HepG2 (cell line): ENCODE data around the gene ZKSCAN1. TPM values are rescaled to one million over a fixed set of nuclear protein-coding genes. Genes with fewer than 3 reads are reported as not detected.

Experiments
- DPF2 ChIP-seq: sonication (generic); formaldehyde crosslinking; IDR thresholded peaks from 2 replicates; pipeline ENCODE4 v1.4.0; 2020; ENCODE audit warnings: mild to moderate bottlenecking, low read depth, missing genetic modification reagents, borderline replicate concordance
- ERF ChIP-seq: IDR thresholded peaks from 2 replicates; pipeline ENCODE4 v1.6.1; 2018; ENCODE audit warnings: missing biosample characterization, missing genetic modification reagents
- FOSL1 ChIP-seq: sonication (generic); formaldehyde crosslinking; IDR thresholded peaks from 2 replicates; pipeline ENCODE4 v1.9.0; 2021; ENCODE audit warnings: missing genetic modification reagents, borderline replicate concordance
- HDAC1 ChIP-seq: sonication (generic); formaldehyde crosslinking; IDR thresholded peaks from 2 replicates; pipeline ENCODE4 v1.5.1; 2020; ENCODE audit warnings: mild to moderate bottlenecking, missing genetic modification reagents
- HOXA9 ChIP-seq: sonication (generic); formaldehyde crosslinking; IDR thresholded peaks from 2 replicates; pipeline ENCODE4 v1.8.1; 2022; ENCODE audit warnings: missing genetic modification reagents, mild to moderate bottlenecking, moderate library complexity, borderline replicate concordance
- IRF2 ChIP-seq: IDR thresholded peaks from 2 replicates; pipeline ENCODE4 v1.6.1; 2018; ENCODE audit warnings: missing genetic modification reagents, missing compliant biosample characterization
- KDM4B ChIP-seq: sonication (generic); formaldehyde crosslinking; IDR thresholded peaks from 2 replicates; pipeline ENCODE4 v1.4.0; 2020; ENCODE audit warnings: missing genetic modification reagents
- KLF6 ChIP-seq: IDR thresholded peaks from 2 replicates; pipeline ENCODE4 v1.8.0; 2016; ENCODE audit warnings: missing biosample characterization, missing genetic modification reagents
- NR0B2 ChIP-seq: sonication (generic); formaldehyde crosslinking; IDR thresholded peaks from 2 replicates; pipeline ENCODE4 v1.4.0; 2020; ENCODE audit warnings: mild to moderate bottlenecking, missing genetic modification reagents
- PBX2 ChIP-seq: IDR thresholded peaks from 2 replicates; pipeline ENCODE4 v1.6.1; 2016; ENCODE audit warnings: control low read depth
- POLR2G ChIP-seq: fragments of 200-400 bp; formaldehyde crosslinking; IDR thresholded peaks from 2 replicates; pipeline ENCODE4 v1.6.1; 2018; ENCODE audit warnings: mild to moderate bottlenecking, low read depth, low read length, moderate library complexity
- SPEN ChIP-seq: sonication (generic); formaldehyde crosslinking; IDR thresholded peaks from 2 replicates; pipeline ENCODE4 v1.5.1; 2020; ENCODE audit warnings: low read depth, mild to moderate bottlenecking, missing genetic modification reagents
- TCF7 ChIP-seq: sonication (generic); IDR thresholded peaks from 2 replicates; pipeline ENCODE4 v1.6.1; 2016; ENCODE audit warnings: antibody characterized with exemption, low read depth
- THAP11 ChIP-seq: IDR thresholded peaks from 2 replicates; pipeline ENCODE4 v1.6.1; 2016; ENCODE audit warnings: missing biosample characterization, missing genetic modification reagents
- UBTF ChIP-seq: sonication (generic); formaldehyde crosslinking; IDR thresholded peaks from 2 replicates; pipeline ENCODE4 v1.4.0; 2020; ENCODE audit warnings: mild to moderate bottlenecking, missing genetic modification reagents
- WIZ ChIP-seq: sonication (generic); formaldehyde crosslinking; IDR thresholded peaks from 2 replicates; pipeline ENCODE4 v1.5.1; 2020; ENCODE audit warnings: mild to moderate bottlenecking, missing genetic modification reagents
- ZFP90 ChIP-seq: sonication (generic); formaldehyde crosslinking; IDR thresholded peaks from 2 replicates; pipeline ENCODE4 v1.8.0; 2022; ENCODE audit warnings: missing genetic modification reagents, mild to moderate bottlenecking, inconsistent platforms, borderline replicate concordance
- ZNF225 ChIP-seq: sonication (generic); formaldehyde crosslinking; IDR thresholded peaks from 2 replicates; pipeline ENCODE4 v1.4.0; 2020; ENCODE audit warnings: mild to moderate bottlenecking, missing genetic modification reagents
- ZNF263 ChIP-seq: sonication (generic); formaldehyde crosslinking; IDR thresholded peaks from 2 replicates; pipeline ENCODE4 v1.4.0; 2020; ENCODE audit warnings: missing genetic modification reagents
- ZNF274 ChIP-seq: sonication (generic); formaldehyde crosslinking; IDR thresholded peaks from 2 replicates; pipeline ENCODE4 v1.5.1; 2020; ENCODE audit warnings: mild to moderate bottlenecking, missing genetic modification reagents
- polyA plus RNA-seq, 8 experiments: library from polyadenylated mRNA; depleted of rRNA in 3 of 8; stranded (reverse) in 7 of 8; unstranded in 1 of 8; fragments of >200 nt; fragmentation: Illumina TruSeq in 4 of 8; extraction: Trizol in 4 of 8; gene quantifications; 2 replicates each; pipeline versions ENCODE4 v1.2.1 to v1.2.3, GENCODE V29; 2011 to 2016; ENCODE audit warnings: low read depth in 4 of 8, missing spikeins in 1 of 8, mixed read lengths in 1 of 8; ENCODE audit not compliant: insufficient read depth in 1 of 8
- total RNA-seq, 5 experiments: library from RNA; depleted of rRNA; stranded (reverse); fragments of >200 nt; fragmentation: Illumina TruSeq; extraction: Trizol; gene quantifications; 2 replicates each; pipeline ENCODE4 v1.2.3, GENCODE V29; 2016; ENCODE audit warnings: low read depth in 1 of 5

Gene ZKSCAN1
- total and polyA plus RNA-seq, 2 of the 13 experiments (the other 11 are each of a cell fraction or from before 2014, with no cell fraction given): 46.4 to 60.6 TPM

- 0 out of 2 replicates have a peak, but pooled peaks have one; percentile 36 for TF ChIP-seq WIZ
- no peak for TF ChIP-seq PBX2 (CRISPR knock-in tag)
- TF ChIP-seq ZNF225 (CRISPR knock-in tag): no peak
- peak; percentile 42 for TF ChIP-seq IRF2 (CRISPR knock-in tag)
- TF ChIP-seq FOSL1 (CRISPR knock-in tag): no peak
- TF ChIP-seq NR0B2 (CRISPR knock-in tag): no peak
- TF ChIP-seq POLR2G: peak; percentile 82
- no peak for TF ChIP-seq TCF7
- 0 out of 2 replicates have a peak, but pooled peaks have one; percentile 30 for TF ChIP-seq ZFP90 (CRISPR knock-in tag)
- no peak for TF ChIP-seq KDM4B (CRISPR knock-in tag)
- TF ChIP-seq HDAC1: peak; percentile 47; the same call in 1 of the 2 replicates
- TF ChIP-seq ZNF274: no peak
- TF ChIP-seq ERF (CRISPR knock-in tag): peak; percentile 63
- peak; percentile 27; the same call in 1 of the 2 replicates for TF ChIP-seq UBTF (CRISPR knock-in tag)
- peak; percentile 54; the same call in 1 of the 2 replicates for TF ChIP-seq THAP11 (CRISPR knock-in tag)
- no peak for TF ChIP-seq HOXA9 (CRISPR knock-in tag)
- peak; percentile 23; the same call in 1 of the 2 replicates for TF ChIP-seq DPF2 (CRISPR knock-in tag)
- TF ChIP-seq ZNF263 (CRISPR knock-in tag): 0 out of 2 replicates have a peak, but pooled peaks have one; percentile 31
- peak; percentile 66; the same call in 1 of the 2 replicates for TF ChIP-seq KLF6 (CRISPR knock-in tag)
- TF ChIP-seq SPEN: no peak
These were observed 39.4 kb upstream of the ZKSCAN1 start, which contains the start of gene AZGP1 (continued) for GRCh38 chr7:99975782-99976521.
